Measurements from ENCODE around the gene FADS3.
"Not testable (repeated sequence)": the region's sequence is repeated elsewhere in the genome, so short reads cannot be mapped to it uniquely, and the experiment has no call there.

FADS3 gene

GRCh38 chr11:61898247-61898582, 6.9 kb upstream of the FADS3 start:
- no peak for DNase-seq (ENCODE audit: low read depth in 2 of 2)

- DNase-seq (ENCODE audit: low read depth in 2 of 2) = peak in 1 of 2 experiments; percentile 14
Observed at GRCh38 chr11:61897387-61898246, 6.3 kb upstream of the FADS3 start.

- no peak for DNase-seq (ENCODE audit: low read depth in 2 of 2)
Observed at GRCh38 chr11:61896665-61897386, 5.5 kb upstream of the FADS3 start.

GRCh38 chr11:61895718-61896059, 4.3 kb upstream of the FADS3 start:
- no peak for DNase-seq (ENCODE audit: low read depth in 2 of 2)

GRCh38 chr11:61895046-61895717, 3.8 kb upstream of the FADS3 start:
- DNase-seq (ENCODE audit: low read depth in 2 of 2) = no peak

- peak; percentile 78 to 79 for DNase-seq (ENCODE audit: low read depth in 2 of 2)
Observed at GRCh38 chr11:61893981-61894380, 2.6 kb upstream of the FADS3 start.

GRCh38 chr11:61892085-61892370, 683 bp upstream of the FADS3 start:
- no peak for DNase-seq (ENCODE audit: low read depth in 2 of 2)

- DNase-seq (ENCODE audit: low read depth in 2 of 2) = peak in 1 of 2 experiments; percentile 15
Observed at GRCh38 chr11:61890529-61891330, 615 bp downstream of the FADS3 start.

GRCh38 chr11:61889831-61890230, 1.5 kb downstream of the FADS3 start:
- no peak for DNase-seq (ENCODE audit: low read depth in 2 of 2)

GRCh38 chr11:61888590-61888989, 2.8 kb downstream of the FADS3 start:
- no peak for DNase-seq (ENCODE audit: low read depth in 2 of 2)

- DNase-seq (ENCODE audit: low read depth in 2 of 2) = peak in 1 of 2 experiments; percentile 7
Observed at GRCh38 chr11:61887839-61888494, 3.4 kb downstream of the FADS3 start.

- DNase-seq (ENCODE audit: low read depth in 2 of 2) = no peak
Observed at GRCh38 chr11:61886643-61887042, 4.7 kb downstream of the FADS3 start.

GRCh38 chr11:61885784-61886580, 5.4 kb downstream of the FADS3 start:
- no peak for DNase-seq (ENCODE audit: low read depth in 2 of 2)

GRCh38 chr11:61885166-61885778, 6.1 kb downstream of the FADS3 start:
- DNase-seq (ENCODE audit: low read depth in 2 of 2) = no peak

- no peak for DNase-seq (ENCODE audit: low read depth in 2 of 2)
Observed at GRCh38 chr11:61883947-61884346, 7.4 kb downstream of the FADS3 start.

GRCh38 chr11:61883327-61883726, 8.0 kb downstream of the FADS3 start:
- DNase-seq (ENCODE audit: low read depth in 2 of 2) = no peak

GRCh38 chr11:61882879-61883278, 8.5 kb downstream of the FADS3 start:
- DNase-seq (ENCODE audit: low read depth in 2 of 2) = no peak

- not testable (repeated sequence) for DNase-seq (ENCODE audit: low read depth in 2 of 2)
Observed at GRCh38 chr11:61882267-61882666, 9.1 kb downstream of the FADS3 start.

GRCh38 chr11:61881397-61881796, 9.9 kb downstream of the FADS3 start:
- DNase-seq (ENCODE audit: low read depth in 2 of 2) = no peak

- DNase-seq (ENCODE audit: low read depth in 2 of 2) = no peak
Observed at GRCh38 chr11:61880454-61880853, 10.9 kb downstream of the FADS3 start.

All from fibroblast of skin of left biceps (primary cell).